GM18909 (cell line): ENCODE measurements around the gene UBTD1.

Experiments used
- ATAC-seq: cut with Tn5 transposase; IDR thresholded peaks from one replicate; pipeline ENCODE4 v1.9.1; 2021; ENCODE audit warnings: mild to moderate bottlenecking; ENCODE audit not compliant: unreplicated experiment, poor library complexity

Gene UBTD1

GRCh38 chr10:97578171-97578844 lies 79.6 kb downstream of the UBTD1 start:
- ATAC-seq, result no peak

- ATAC-seq, result no peak
Observed at GRCh38 chr10:97580421-97581367, 82.0 kb downstream of the UBTD1 start.

DNA sequence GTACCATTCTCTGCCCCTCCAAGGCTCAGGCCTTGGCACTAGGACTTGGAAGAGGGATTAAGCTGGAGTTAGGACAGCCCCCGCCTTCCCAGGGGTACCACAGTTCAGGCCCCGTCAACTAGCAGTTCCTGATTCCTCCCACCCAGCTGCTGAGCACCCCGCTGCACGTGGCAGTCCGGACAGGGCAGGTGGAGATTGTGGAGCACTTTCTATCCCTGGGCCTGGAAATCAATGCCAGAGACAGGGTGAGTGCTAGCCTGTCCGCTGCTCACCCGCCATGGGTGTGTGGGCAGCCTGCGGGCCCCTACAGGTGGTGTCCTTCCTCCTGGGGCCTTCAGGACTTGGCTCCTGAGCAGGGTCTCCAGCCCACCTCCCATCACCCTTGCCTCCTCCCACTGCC lies 83.4 kb downstream of the UBTD1 start:
- ATAC-seq, result no peak

DNA sequence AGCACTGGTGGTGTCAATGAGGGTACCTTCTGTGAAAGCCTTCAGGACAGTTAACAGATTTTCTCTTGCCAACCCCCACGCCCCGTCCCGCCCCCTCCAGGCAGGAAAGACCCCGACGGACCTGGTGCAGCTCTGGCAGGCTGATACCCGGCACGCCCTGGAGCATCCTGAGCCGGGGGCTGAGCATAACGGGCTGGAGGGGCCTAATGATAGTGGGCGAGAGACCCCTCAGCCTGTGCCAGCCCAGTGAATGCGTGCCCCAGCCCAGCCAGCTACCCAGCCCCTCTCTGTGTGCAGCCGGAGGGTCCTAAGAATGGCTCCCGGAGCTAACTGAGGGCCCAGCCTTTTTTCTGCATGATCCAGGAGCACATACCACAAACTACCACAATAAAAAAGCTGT lies 84.8 kb downstream of the UBTD1 start:
- no peak for ATAC-seq

DNA sequence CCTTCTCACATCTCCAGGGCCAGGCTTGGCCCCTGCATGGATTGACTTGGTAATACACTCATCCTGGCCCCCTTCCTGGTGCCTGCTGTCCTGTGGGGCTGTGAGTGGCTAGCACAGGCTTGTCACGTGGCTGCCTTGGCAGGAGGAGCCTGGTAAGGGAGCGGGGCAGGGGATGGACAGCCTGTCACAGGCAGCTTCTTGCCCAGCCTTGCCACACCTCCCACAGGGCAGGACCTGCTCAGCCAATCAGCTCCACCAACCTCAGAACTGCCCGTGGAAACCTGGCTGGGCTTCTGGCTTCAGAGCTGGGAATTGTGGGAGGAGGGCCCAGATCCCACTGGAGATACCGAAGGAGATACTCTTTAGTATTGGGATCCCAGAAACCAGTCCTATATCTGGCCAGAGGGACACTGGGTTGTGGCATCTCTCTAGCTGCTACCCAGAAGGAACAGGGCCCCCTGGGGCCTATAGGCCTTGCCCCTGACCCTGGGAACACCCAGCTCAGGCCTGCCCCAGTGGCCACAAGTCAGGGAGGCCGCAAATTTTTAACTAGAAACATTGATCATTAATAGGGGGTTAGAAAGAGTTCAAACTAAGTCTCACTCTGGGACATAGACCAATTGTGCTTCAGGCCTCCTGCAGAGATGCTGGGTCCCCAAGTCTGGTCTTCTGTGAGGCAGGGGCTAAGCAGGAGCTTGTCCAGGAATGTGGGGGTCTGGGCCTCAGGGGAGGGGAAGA lies 85.5 kb downstream of the UBTD1 start, which contains the start of gene HOGA1:
HOGA1 (plus strand) TSS at position 330 of the 738 bp plus-strand sequence; CDS start at position 645, 315 bp downstream.
- peak; percentile 79 for ATAC-seq

DNA sequence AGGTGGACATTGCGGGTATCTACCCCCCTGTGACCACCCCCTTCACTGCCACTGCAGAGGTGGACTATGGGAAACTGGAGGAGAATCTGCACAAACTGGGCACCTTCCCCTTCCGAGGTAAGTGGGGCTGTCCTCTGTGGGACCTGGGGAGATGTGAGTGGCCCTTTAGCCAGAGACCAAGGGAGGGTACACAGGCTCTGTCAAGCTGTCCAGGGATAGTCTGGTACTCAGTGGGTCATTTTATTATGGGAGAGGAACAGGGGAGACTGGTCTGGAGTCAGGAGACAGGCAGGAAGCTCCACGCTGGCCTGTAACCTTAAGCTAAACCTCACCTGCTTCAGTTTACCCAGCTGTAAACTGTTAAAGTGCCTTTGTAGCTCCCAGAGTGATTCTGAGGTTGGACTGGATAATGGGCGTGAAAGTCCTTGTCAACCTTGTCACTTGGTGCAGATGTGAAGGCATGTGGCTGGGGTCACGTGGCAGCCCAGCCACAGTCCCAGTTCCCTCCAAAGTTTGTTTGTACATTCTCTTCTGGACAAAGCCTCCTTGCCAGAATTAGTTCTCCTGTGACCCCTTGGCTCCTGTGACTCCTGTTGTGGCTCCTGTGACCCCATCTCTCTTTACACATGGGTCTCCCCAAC lies 86.2 kb downstream of the UBTD1 start:
- ATAC-seq, result no peak

- no peak for ATAC-seq
Observed at GRCh38 chr10:97585439-97585811, 86.7 kb downstream of the UBTD1 start.

DNA sequence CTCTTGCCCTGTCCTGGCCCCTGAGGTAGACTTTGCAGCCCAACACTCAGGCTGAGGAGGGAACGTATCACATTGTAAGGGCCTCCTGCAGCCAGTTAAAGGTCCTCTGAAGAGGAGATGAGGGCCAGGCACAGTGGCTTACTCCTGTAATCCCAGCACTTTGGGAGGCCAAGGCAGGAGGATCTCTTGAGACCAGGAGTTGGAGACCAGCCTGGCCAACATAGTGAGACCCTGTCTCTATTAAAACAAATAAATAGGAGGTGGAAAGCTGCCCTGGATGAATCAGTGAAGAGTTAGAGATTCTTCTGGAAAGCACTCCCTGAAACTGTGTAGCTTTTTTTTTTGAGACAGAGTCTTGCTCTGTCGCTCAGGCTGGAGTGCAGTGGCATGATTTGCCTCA lies 88.5 kb downstream of the UBTD1 start:
- no peak for ATAC-seq

DNA sequence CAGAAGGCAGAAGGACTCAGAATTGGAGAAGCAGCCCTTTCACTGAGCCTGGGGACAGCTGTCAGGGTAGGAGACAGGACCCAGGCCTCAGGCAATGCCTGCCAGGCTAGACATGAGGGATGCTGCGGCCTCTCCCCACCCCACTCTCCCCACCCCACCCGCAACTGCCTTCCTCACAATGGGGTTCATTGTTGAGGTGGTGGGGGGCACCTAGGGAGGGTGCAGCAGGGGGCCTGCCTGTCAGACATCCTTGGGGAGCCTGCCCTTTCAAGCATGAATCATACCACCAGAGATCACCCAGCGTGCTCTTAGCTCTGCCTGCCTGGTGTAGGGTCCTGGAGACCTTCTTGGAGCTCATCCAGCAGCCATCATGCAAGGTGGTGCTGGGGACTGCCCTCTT lies 90.8 kb downstream of the UBTD1 start, which contains the start of gene C10orf62:
C10orf62 (plus strand) TSS at position 243 of the 400 bp plus-strand sequence. CDS start 177 bp downstream, outside the sequence.
- no peak for ATAC-seq

DNA sequence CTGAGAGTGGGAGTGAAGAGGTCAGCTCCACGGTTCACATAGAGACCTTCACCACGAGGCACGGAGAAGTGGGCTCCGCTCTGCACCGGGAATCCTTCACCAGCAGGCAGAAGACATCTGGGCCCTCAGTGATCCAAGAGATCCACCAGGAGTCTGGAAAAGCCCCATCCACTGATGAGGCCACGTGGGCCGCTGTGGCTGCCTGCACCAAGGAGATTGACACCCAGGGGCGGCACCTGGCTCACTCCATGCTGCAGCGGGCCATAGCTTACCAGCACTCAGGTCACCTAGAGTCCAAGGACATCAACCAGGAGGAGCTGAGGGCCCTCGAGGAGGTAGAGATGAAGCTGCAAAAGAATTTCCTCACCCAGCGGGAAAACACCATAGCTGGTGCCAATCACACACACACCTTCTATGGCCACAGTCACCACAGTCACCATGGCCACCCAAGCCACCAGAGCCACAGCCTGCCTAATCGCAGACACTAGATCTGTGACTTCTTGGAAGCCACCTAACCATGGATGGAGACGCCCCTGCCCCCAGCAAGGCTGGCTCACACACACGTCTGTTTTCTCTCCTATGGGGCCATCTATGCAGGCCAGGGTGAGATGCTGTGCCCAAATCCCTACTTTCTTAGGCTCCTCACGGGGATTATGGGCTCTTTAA lies 91.5 kb downstream of the UBTD1 start:
- no peak for ATAC-seq

- ATAC-seq, result no peak
Observed at GRCh38 chr10:97590748-97591495, 92.2 kb downstream of the UBTD1 start.

- no peak for ATAC-seq
Observed at GRCh38 chr10:97593421-97593820, 94.7 kb downstream of the UBTD1 start.

GRCh38 chr10:97596101-97597082 lies 97.7 kb downstream of the UBTD1 start:
- no peak for ATAC-seq

DNA sequence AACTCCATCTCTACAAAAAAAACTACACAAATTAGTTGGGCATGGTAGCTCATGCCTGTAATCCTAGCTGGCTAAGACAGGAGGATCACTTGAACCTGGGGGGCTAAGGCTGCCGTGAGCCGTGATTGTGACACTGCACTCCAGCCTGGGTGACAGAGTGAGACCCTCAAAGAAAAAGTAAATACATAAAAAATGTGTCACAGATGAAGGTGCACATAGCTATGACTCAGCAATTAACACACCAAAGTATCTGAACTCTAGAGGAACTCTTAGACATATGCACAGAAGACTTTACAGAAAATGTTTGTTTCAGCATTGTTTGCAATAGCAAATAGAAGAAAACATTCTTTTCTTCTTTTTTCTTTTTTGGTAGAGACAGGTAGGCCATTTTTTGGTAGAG lies 99.1 kb downstream of the UBTD1 start:
- ATAC-seq, result no peak

GRCh38 chr10:97598407-97599271 lies 99.9 kb downstream of the UBTD1 start:
- no peak for ATAC-seq

DNA sequence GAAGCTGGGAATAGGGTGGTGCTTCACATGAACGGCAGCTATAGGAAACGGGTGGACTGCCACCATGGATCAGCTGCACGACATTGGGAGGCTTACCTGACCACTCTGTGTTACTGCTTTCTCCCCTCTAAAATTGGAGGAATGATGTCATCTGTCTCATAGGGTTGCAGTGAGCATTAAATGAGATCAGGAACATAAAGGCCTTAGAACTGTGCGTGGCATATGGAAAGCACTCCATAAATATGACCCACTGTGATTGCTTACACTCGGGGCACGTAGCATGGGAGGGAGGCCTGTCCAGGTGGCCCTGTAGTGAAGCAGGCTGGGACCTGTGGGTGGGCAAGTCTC lies 100.5 kb downstream of the UBTD1 start:
- ATAC-seq, result no peak

- ATAC-seq, result no peak
Observed at GRCh38 chr10:97600616-97601015, 101.9 kb downstream of the UBTD1 start.
